Left cardiac atrium (tissue), 4 donors: ENCODE measurements around the gene TAS2R19. TPM values are rescaled to one million over a fixed set of nuclear protein-coding genes. Genes with fewer than 3 reads are reported as not detected.

ENCODE experiments used
- ATAC-seq, 2 donors: fragments of 200-7000 bp; cut with Tn5 transposase; one replicate each; pipeline ENCODE4 v1.9.1; 2020; ENCODE audit warnings: mild to moderate bottlenecking in 2 of 2, moderate library complexity in 2 of 2
- DNase-seq: peaks from one replicate; pipeline ENCODE4 v3.0.0-alpha.2; 2020
- intact Hi-C, 2 donors: fragments of 100-400 bp; cut with DNase I; formaldehyde crosslinking; loops; one replicate each; pipeline versions ENCODE4 v1.14.1 to v1.15.1; 2022 to 2023
- total RNA-seq, 2 donors: library from RNA; stranded (reverse); fragmentation: NEBNext Ultra II Directional; extraction: Animal tissue kit (Norgen Biotek cat#: 25700); gene quantifications; one replicate each; pipeline ENCODE4 v1.2.1, GENCODE V29; 2021
- donor health status: DM: no; HTN: yes; CAD: no.
- donor health status: DM: no; HTN: yes; CAD: no; lungs with severe emphysema.
- donor health status: DM: yes; HTN: yes; CAD: no.
- donor health status: Dilated cardiomyopathy.

Gene TAS2R19
- total RNA-seq, 2 donors from 2014 or later, result 1.2 TPM

- ATAC-seq (no peak), DNase-seq (no peak)
- intact Hi-C loops, result no loop called here
These were observed 14.8 kb downstream of the TAS2R19 start for GRCh38 chr12:11007608-11008007.

DNA sequence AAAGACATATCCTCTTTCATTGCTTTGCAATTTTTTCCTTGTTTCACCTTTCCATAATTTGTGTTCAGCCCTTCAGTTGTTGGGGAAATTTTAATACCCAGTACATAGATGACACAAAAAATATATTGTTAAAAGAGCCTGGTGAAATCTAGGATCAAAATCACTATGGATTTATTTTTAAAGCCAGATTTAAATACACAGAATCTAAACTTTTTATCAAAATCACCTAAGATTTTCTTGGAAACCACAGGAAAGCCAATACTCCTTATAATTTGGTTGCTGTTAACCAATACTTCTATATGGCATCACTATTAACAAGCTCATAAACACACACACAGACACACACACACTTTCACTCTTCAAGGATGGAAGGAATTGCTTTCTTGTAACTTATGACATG is 24.2 kb downstream of the TAS2R19 start, which contains the start of gene TAS2R20:
TAS2R20 (minus strand) TSS at position 101 of the 400 bp plus-strand sequence. CDS start 429 bp downstream, outside the sequence.
- ATAC-seq (no peak), DNase-seq (no peak)
- intact Hi-C loops, result no loop called here

DNA sequence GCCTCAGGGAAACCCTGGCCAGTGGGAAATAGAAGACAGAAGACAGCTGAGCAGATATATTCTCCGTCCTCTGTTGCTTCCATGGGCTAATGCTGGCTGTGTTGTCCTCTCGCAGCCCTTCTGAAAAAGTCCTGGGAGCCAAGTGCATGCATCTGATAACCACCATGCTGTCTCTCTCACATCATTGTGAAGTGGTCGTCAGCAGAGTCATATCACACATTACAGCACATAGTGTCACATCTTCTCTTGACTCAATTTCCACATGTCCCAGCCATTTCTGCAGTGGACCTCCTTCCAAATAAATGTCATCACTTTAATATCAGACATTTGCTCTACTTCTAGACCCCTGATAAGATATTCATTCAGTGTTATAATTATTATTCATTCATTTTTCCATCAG is 28.1 kb downstream of the TAS2R19 start:
- DNase-seq (no peak), ATAC-seq (no peak)
- intact Hi-C loops, result no loop called here

DNA sequence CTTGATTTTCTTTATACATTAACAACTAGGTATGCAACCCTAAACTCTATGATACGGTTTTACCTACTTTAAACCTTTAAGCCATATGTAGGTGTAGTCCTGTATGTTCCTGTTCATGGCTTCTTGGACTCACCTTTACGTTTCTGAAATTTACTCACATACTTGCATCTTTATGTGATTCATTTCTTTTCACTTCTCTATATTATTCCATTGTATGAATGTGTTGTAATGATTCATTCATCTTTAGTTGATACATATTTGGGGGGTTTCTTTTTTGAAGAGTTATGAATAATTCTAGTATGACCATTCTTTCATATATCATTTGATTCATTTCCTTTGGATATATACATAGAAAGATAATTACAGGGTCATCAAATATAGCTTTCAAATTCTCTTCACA is 33.3 kb downstream of the TAS2R19 start:
- DNase-seq, result no peak
- intact Hi-C loops, result no loop called here
- no peak for ATAC-seq

GRCh38 chr12:10986812-10987211 is 35.6 kb downstream of the TAS2R19 start, which contains the start of gene TAS2R50:
Gene TAS2R50, minus strand, starts transcription at chr12:10986912. Its CDS starts 52 bp downstream, at chr12:10986860.
- ATAC-seq (no peak), DNase-seq (no peak)
- intact Hi-C loops, result no loop called here

DNA sequence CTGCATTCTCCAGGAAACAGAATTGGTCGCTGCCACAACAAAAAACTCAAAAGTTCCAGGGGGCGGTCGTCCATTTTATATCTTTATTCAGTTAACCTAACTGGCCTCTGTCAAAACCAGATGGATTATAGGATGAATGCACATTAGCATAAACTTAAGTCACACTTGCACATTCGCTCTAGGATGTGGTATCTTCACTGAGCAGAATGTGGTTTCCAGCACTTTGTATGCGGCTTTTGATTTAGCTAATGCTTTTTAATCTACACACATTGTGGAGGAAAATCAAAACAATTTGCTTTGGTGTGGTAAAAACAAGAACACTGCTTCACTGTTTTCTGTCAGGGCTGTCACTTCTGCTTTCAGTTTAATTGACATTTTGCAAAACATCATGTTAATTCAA is 40.2 kb downstream of the TAS2R19 start:
- ATAC-seq (peak in 1 of 2 donors; percentile 23), DNase-seq (no peak)

DNA sequence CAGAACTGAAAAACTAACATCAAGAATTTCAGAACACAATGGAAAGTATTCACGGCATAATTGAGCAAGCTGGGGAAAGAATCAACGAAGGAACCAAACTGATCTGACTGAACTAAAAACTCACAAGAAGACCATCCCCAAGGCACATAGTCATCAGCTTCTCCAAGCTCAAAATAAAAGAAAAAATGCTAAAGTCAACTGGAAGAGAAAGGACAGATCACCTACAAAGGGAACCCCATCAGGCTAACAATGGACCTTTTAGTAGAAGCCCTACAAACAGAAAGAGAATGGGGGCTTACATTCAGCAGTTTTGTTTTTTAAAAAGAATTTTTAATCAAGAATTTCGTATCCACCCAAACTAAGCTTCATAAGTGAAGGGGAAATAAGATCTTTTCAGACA is 47.5 kb downstream of the TAS2R19 start:
- ATAC-seq (no peak), DNase-seq (no peak)
- intact Hi-C loops, result no loop called here

More for the DNA sequence above, 40.2 kb downstream of the TAS2R19 start:
- intact Hi-C loops, result no loop called here

Other genes starting within 250 kb of the TAS2R19 start
- not detected for gene TAS2R7, start 220.0 kb downstream of the TAS2R19 start, total RNA-seq
- under 1 TPM in 1 of 2 donors, not detected in 1; 0.26 TPM for gene TAS2R8, start 215.3 kb downstream of the TAS2R19 start, total RNA-seq
- not detected for gene TAS2R9, start 212.5 kb downstream of the TAS2R19 start, total RNA-seq
- gene TAS2R10, start 196.3 kb downstream of the TAS2R19 start, total RNA-seq, result under 1 TPM in 1 of 2 donors, not detected in 1; 0.55 TPM
- 1 to 10 TPM in 1 of 2 donors, under 1 TPM in 1; 0.29 to 2.0 TPM for gene PRR4, start 173.1 kb downstream of the TAS2R19 start, total RNA-seq
- gene PRH1, start 138.4 kb downstream of the TAS2R19 start, total RNA-seq, result 1 to 10 TPM; 3.2 to 9.1 TPM
- gene TAS2R13, start 113.1 kb downstream of the TAS2R19 start, total RNA-seq, result under 1 TPM; 0.41 to 0.44 TPM
- gene PRH2, start 93.4 kb downstream of the TAS2R19 start, total RNA-seq, result not detected
- gene TAS2R14, start 83.4 kb downstream of the TAS2R19 start, total RNA-seq, result under 1 TPM; 0.88 to 0.94 TPM
- gene TAS2R50, start 35.7 kb downstream of the TAS2R19 start, total RNA-seq, result under 1 TPM; 0.29 to 0.84 TPM
- gene TAS2R20, start 24.3 kb downstream of the TAS2R19 start, total RNA-seq, result under 1 TPM; 0.27 to 0.94 TPM
- gene TAS2R31, start 8.8 kb upstream of the TAS2R19 start, total RNA-seq, result 1 to 10 TPM in 1 of 2 donors, under 1 TPM in 1; 0.68 to 1.3 TPM
- gene TAS2R46, start 39.7 kb upstream of the TAS2R19 start, total RNA-seq, result under 1 TPM; 0.50 to 0.81 TPM
- gene TAS2R43, start 69.7 kb upstream of the TAS2R19 start, total RNA-seq, result not detected
- 1 to 10 TPM in 1 of 2 donors, under 1 TPM in 1; 0.97 to 1.5 TPM for gene TAS2R30, start 112.0 kb upstream of the TAS2R19 start, total RNA-seq
- gene SMIM10L1, start 148.6 kb upstream of the TAS2R19 start, total RNA-seq, result 10 to 100 TPM; 14.1 to 18.1 TPM
- gene TAS2R42, start 164.3 kb upstream of the TAS2R19 start, total RNA-seq, result not detected
- gene PRB3, start 247.1 kb upstream of the TAS2R19 start, total RNA-seq, result not detected